GM23338 (cell line): Measurements from ENCODE around the gene ADI1. TPM values are rescaled to one million over a fixed set of nuclear protein-coding genes. Genes with fewer than 3 reads are reported as not detected.

ENCODE experiments used
- ATAC-seq: fragments of 200-7000 bp; cut with Tn5 transposase; 3 replicates; pipeline ENCODE4 v1.9.1; 2020
- DNase-seq: peaks from one replicate; pipeline ENCODE4 v3.0.0-alpha.2; 2015; ENCODE audit warnings: low spot score
- H2AFZ ChIP-seq: fragments of 200-600 bp; sonication (generic); 2 replicates; pipeline ENCODE4 v1.8.0; 2016; ENCODE audit warnings: antibody characterized with exemption, mild to moderate bottlenecking, moderate library complexity
- H3F3A ChIP-seq: fragments of 200-600 bp; sonication (generic); replicated peaks from 2 replicates; pipeline ENCODE4 v1.8.0; 2017; ENCODE audit warnings: antibody characterized with exemption, mixed run types, low read depth
- H3K27ac ChIP-seq: fragments of 200-600 bp; sonication (generic); 2 replicates; pipeline ENCODE4 v1.6.1; 2016; ENCODE audit warnings: low read depth
- H3K27me3 ChIP-seq: fragments of 200-600 bp; sonication (generic); 2 replicates; pipeline ENCODE4 v1.8.0; 2016; ENCODE audit warnings: mild to moderate bottlenecking, mixed run types, moderate library complexity; ENCODE audit not compliant: insufficient read depth
- H3K36me3 ChIP-seq: fragments of 200-600 bp; sonication (generic); 2 replicates; pipeline ENCODE4 v1.8.0; 2016; ENCODE audit warnings: mild to moderate bottlenecking; ENCODE audit not compliant: insufficient read depth
- H3K4me1 ChIP-seq: fragments of 200-600 bp; sonication (generic); 2 replicates; pipeline ENCODE4 v1.8.0; 2016; ENCODE audit warnings: mild to moderate bottlenecking, moderate library complexity; ENCODE audit not compliant: insufficient read depth
- H3K4me2 ChIP-seq: fragments of 200-600 bp; sonication (generic); 2 replicates; pipeline ENCODE4 v1.7.1; 2017; ENCODE audit warnings: mixed run types
- H3K4me3 ChIP-seq: fragments of 200-600 bp; sonication (generic); 2 replicates; pipeline ENCODE4 v1.6.1; 2016; ENCODE audit warnings: mixed run types
- H3K79me2 ChIP-seq: fragments of 200-600 bp; sonication (generic); replicated peaks from 2 replicates; pipeline ENCODE4 v1.8.0; 2017; ENCODE audit warnings: mild to moderate bottlenecking; ENCODE audit not compliant: insufficient read depth
- H3K9me2 ChIP-seq: fragments of 200-600 bp; sonication (generic); 2 replicates; pipeline ENCODE4 v1.8.0; 2017; ENCODE audit not compliant: insufficient read depth
- H4K20me1 ChIP-seq: fragments of 200-600 bp; sonication (generic); replicated peaks from 2 replicates; pipeline ENCODE4 v1.8.0; 2017; ENCODE audit warnings: mild to moderate bottlenecking; ENCODE audit not compliant: insufficient read depth
- H3K27ac Mint-ChIP-seq: 2 replicates; pipeline ENCODE4 v1.8.0; 2020; ENCODE audit warnings: inconsistent platforms, mild to moderate bottlenecking, moderate library complexity, mixed read lengths
- H3K27me3 Mint-ChIP-seq: 3 replicates; pipeline ENCODE4 v1.8.0; 2022; ENCODE audit warnings: low read depth, mild to moderate bottlenecking, moderate library complexity, mixed read lengths, inconsistent platforms; ENCODE audit not compliant: insufficient read depth, poor library complexity
- H3K36me3 Mint-ChIP-seq: 3 replicates; pipeline ENCODE4 v1.8.0; 2021; ENCODE audit warnings: low read depth, mild to moderate bottlenecking, inconsistent platforms, moderate library complexity, mixed read lengths
- H3K4me1 Mint-ChIP-seq: 3 replicates; pipeline ENCODE4 v1.8.0; 2020; ENCODE audit warnings: mild to moderate bottlenecking, inconsistent platforms, mixed read lengths
- H3K4me3 Mint-ChIP-seq: 3 replicates; pipeline ENCODE4 v1.8.0; 2021; ENCODE audit warnings: moderate library complexity, mild to moderate bottlenecking, inconsistent platforms, mixed read lengths
- H3K9me3 Mint-ChIP-seq: 3 replicates; pipeline ENCODE4 v1.8.0; 2020; ENCODE audit warnings: moderate library complexity, mild to moderate bottlenecking, inconsistent platforms, mixed read lengths
- CREB1 ChIP-seq: fragments of 250-450 bp; sonication (Bioruptor Pico); IDR thresholded peaks from 2 replicates; pipeline ENCODE4 v1.5.0; 2020; ENCODE audit warnings: low read depth, mild to moderate bottlenecking, moderate library complexity
- CTCF ChIP-seq, 2 experiments: fragments of 200-600 bp in 1 of 2; sonication (generic) in 1 of 2; conservative IDR thresholded peaks; 2 replicates each; pipeline versions ENCODE4 v1.5.1 to v1.6.1; 2016 to 2017; ENCODE audit warnings: antibody characterized with exemption in 2 of 2, low read depth in 2 of 2, mild to moderate bottlenecking in 2 of 2, moderate library complexity in 1 of 2
- ETS1 ChIP-seq: IDR thresholded peaks from 2 replicates; pipeline ENCODE4 v1.6.1; 2016; ENCODE audit warnings: antibody characterized with exemption
- EZH2 ChIP-seq: fragments of 200-600 bp; sonication (generic); IDR thresholded peaks from one replicate; pipeline ENCODE4 v1.8.0; 2017; ENCODE audit warnings: antibody characterized with exemption, mild to moderate bottlenecking, low read depth; ENCODE audit not compliant: unreplicated experiment
- EZH2phosphoT487 ChIP-seq: fragments of 200-600 bp; sonication (generic); IDR thresholded peaks from one replicate; pipeline ENCODE4 v1.8.1; 2018; ENCODE audit warnings: antibody characterized with exemption; ENCODE audit not compliant: unreplicated experiment
- JUNB ChIP-seq: IDR thresholded peaks from one replicate; pipeline ENCODE4 v1.6.1; 2016; ENCODE audit warnings: antibody characterized with exemption; ENCODE audit not compliant: unreplicated experiment
- NANOG ChIP-seq: IDR thresholded peaks from 2 replicates; pipeline ENCODE4 v1.6.1; 2016; ENCODE audit warnings: antibody characterized with exemption, borderline replicate concordance
- POLR2AphosphoS5 ChIP-seq: IDR thresholded peaks from 2 replicates; pipeline ENCODE4 v1.6.1; 2016; ENCODE audit warnings: antibody characterized with exemption, low read depth
- STAT1 ChIP-seq: IDR thresholded peaks from one replicate; pipeline ENCODE4 v1.6.1; 2016; ENCODE audit warnings: antibody characterized with exemption; ENCODE audit not compliant: unreplicated experiment
- ZNF114 ChIP-seq: fragments of 250-450 bp; sonication (Bioruptor Pico); IDR thresholded peaks from 2 replicates; pipeline ENCODE4 v1.5.0; 2020; ENCODE audit warnings: mild to moderate bottlenecking, moderate library complexity
- ZNF331 ChIP-seq: fragments of 250-450 bp; sonication (Bioruptor Pico); IDR thresholded peaks from 2 replicates; pipeline ENCODE4 v1.5.0; 2020; ENCODE audit warnings: low read depth, mild to moderate bottlenecking, moderate library complexity
- ZNF462 ChIP-seq: fragments of 250-450 bp; sonication (Bioruptor Pico); IDR thresholded peaks from 2 replicates; pipeline ENCODE4 v1.5.0; 2020; ENCODE audit warnings: mild to moderate bottlenecking, moderate library complexity
- polyA plus RNA-seq: library from polyadenylated mRNA; unstranded; fragments of >200 nt; fragmentation: Nextera tagmentation; extraction: Ambion mirVana; gene quantifications from 2 replicates; pipeline ENCODE4 v1.2.1, GENCODE V29; 2016
- total RNA-seq: library from RNA; depleted of rRNA; stranded (reverse); fragments of >200 nt; shearing (Covaris generic); gene quantifications from 2 replicates; pipeline ENCODE4 v1.2.3, GENCODE V29; 2014
- TF ChIP-seq, protein P1 (sequence below): IDR thresholded peaks from one replicate; pipeline ENCODE4 v1.6.1; 2018; ENCODE audit warnings: antibody characterized with exemption; ENCODE audit not compliant: unreplicated experiment

The ADI1 gene
- total and polyA plus RNA-seq, 2 experiments from 2014 or later = 16.3 to 31.9 TPM

- H3K4me1 ChIP-seq = no peaks in the 10 kb centered on the region; the same call in 1 of the 2 replicates
- H2AFZ ChIP-seq = no peak overlapping the region
- DNase-seq (no peak), ATAC-seq (no peak)
- Mint-ChIP-seq H3K27ac (no peak overlapping the region), H3K36me3 (peaks cover 27% of the 10 kb centered on the region), H3K4me3 (no peak overlapping the region), H3K27me3 (peaks cover 9% of the 10 kb centered on the region), H3K9me3 (peaks cover 16% of the 10 kb centered on the region), H3K4me1 (peaks cover 14% of the 10 kb centered on the region)
- H3K4me3 ChIP-seq = no peak overlapping the region
- TF ChIP-seq, protein P1, sequence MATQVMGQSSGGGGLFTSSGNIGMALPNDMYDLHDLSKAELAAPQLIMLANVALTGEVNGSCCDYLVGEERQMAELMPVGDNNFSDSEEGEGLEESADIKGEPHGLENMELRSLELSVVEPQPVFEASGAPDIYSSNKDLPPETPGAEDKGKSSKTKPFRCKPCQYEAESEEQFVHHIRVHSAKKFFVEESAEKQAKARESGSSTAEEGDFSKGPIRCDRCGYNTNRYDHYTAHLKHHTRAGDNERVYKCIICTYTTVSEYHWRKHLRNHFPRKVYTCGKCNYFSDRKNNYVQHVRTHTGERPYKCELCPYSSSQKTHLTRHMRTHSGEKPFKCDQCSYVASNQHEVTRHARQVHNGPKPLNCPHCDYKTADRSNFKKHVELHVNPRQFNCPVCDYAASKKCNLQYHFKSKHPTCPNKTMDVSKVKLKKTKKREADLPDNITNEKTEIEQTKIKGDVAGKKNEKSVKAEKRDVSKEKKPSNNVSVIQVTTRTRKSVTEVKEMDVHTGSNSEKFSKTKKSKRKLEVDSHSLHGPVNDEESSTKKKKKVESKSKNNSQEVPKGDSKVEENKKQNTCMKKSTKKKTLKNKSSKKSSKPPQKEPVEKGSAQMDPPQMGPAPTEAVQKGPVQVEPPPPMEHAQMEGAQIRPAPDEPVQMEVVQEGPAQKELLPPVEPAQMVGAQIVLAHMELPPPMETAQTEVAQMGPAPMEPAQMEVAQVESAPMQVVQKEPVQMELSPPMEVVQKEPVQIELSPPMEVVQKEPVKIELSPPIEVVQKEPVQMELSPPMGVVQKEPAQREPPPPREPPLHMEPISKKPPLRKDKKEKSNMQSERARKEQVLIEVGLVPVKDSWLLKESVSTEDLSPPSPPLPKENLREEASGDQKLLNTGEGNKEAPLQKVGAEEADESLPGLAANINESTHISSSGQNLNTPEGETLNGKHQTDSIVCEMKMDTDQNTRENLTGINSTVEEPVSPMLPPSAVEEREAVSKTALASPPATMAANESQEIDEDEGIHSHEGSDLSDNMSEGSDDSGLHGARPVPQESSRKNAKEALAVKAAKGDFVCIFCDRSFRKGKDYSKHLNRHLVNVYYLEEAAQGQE = no peak
- no peak for TF ChIP-seq STAT1
- no peak for TF ChIP-seq CREB1
- no peak for TF ChIP-seq ZNF462
- TF ChIP-seq ZNF114 = no peak
- no peak for TF ChIP-seq NANOG
- no peak for TF ChIP-seq CTCF (conservative IDR thresholded peaks at IDR 0.05; ENCODE audit: low read depth in 2 of 2)
- TF ChIP-seq EZH2phosphoT487 = no peak
- TF ChIP-seq POLR2AphosphoS5 = no peak
- TF ChIP-seq EZH2 = no peak
- no peak for TF ChIP-seq JUNB
- TF ChIP-seq ETS1 = no peak
- TF ChIP-seq ZNF331 (CRISPR knock-in tag) = no peak
- H3K27ac ChIP-seq = no peak overlapping the region
- H3K36me3 ChIP-seq = no peaks in the 10 kb centered on the region
- H3K79me2 ChIP-seq = no peaks in the 10 kb centered on the region
- no peaks in the 10 kb centered on the region for H4K20me1 ChIP-seq
- H3F3A ChIP-seq = no peaks in the 10 kb centered on the region
- H3K27me3 ChIP-seq = no peaks in the 10 kb centered on the region
- H3K4me2 ChIP-seq = no peak overlapping the region
- no peaks in the 10 kb centered on the region for H3K9me2 ChIP-seq
Measured at GRCh38 chr2:3486047-3487027, 33.0 kb downstream of the ADI1 start.
